GM12878 (cell line): Measurements from ENCODE around the gene OPA1. TPM values are rescaled to one million over a fixed set of nuclear protein-coding genes. Genes with fewer than 3 reads are reported as not detected.
A peak's percentile ranks its signal among the peaks of the same experiment; 100 is the strongest.

Experiments
- ATAC-seq: fragments of 200-7000 bp; cut with Tn5 transposase; 3 replicates; pipeline ENCODE4 v1.9.1; 2020; ENCODE audit warnings: mild to moderate bottlenecking, moderate library complexity
- BruUV-seq: library from RNA; stranded (reverse); fragments of 400-500 nt; replicated peaks from 2 replicates; lab custom pipeline; 2021; lab: Mats Ljungman, UMichigan
- CTCF ChIA-PET: fragments of 300-600 bp; sonication (Branson Sonifier 250); formaldehyde crosslinking; extraction: SDS; loops from one replicate; lab custom pipeline; 2021; ENCODE audit warnings: inconsistent platforms; lab: Yijun Ruan, JAX
- POLR2A ChIA-PET: fragments of 350-600 bp; formaldehyde crosslinking; extraction: SDS; loops from one replicate; lab custom pipeline; 2021; ENCODE audit warnings: inconsistent platforms; lab: Charles Lee
- RAD21 ChIA-PET: fragments of 300-600 bp; sonication (Branson Sonifier 250); formaldehyde crosslinking; loops from one replicate; lab custom pipeline; 2023; ENCODE audit warnings: antibody characterized with exemption; ENCODE audit not compliant: unreplicated experiment; lab: Charles Lee
- SMC1A ChIA-PET: fragments of 300-600 bp; sonication (Branson Sonifier 250); formaldehyde crosslinking; loops from one replicate; lab custom pipeline; 2023; ENCODE audit not compliant: unreplicated experiment, uncharacterized antibody; lab: Charles Lee
- DNase-seq: peaks from one replicate; pipeline ENCODE4 v3.0.0-alpha.2; 2011; ENCODE audit warnings: low read depth, low spot score
- FAIRE-seq: peaks from 3 replicates; lab custom pipeline; 2011; peaks lifted over from hg19 to GRCh38; lab: Jason Lieb, UNC
- H2AFZ ChIP-seq: 2 replicates; pipeline ENCODE4 v1.6.0; 2011; ENCODE audit warnings: low read depth, low read length, control low read depth; ENCODE audit not compliant: control insufficient read depth
- H3K27ac ChIP-seq: 2 replicates; pipeline ENCODE4 v1.5.1; 2011; ENCODE audit warnings: control low read depth; ENCODE audit not compliant: control insufficient read depth, insufficient read depth
- H3K27me3 ChIP-seq, 2 experiments: replicated peaks in 1 of 2; 2 replicates each; pipeline versions ENCODE4 v1.6.0 to v1.6.1; 2011; ENCODE audit warnings: low read length in 1 of 2; ENCODE audit not compliant: control insufficient read depth in 2 of 2, insufficient read depth in 2 of 2
- H3K36me3 ChIP-seq, 2 experiments: 2 replicates each; pipeline ENCODE4 v1.5.1; 2011; ENCODE audit warnings: low read length in 1 of 2; ENCODE audit not compliant: control insufficient read depth in 2 of 2, insufficient read depth in 2 of 2
- H3K4me1 ChIP-seq: 2 replicates; pipeline ENCODE4 v1.6.1; 2011; ENCODE audit warnings: mild to moderate bottlenecking, low read length, moderate library complexity, mixed read lengths; ENCODE audit not compliant: control insufficient read depth, insufficient read depth
- H3K4me2 ChIP-seq: 2 replicates; pipeline ENCODE4 v1.6.0; 2011; ENCODE audit warnings: control low read depth; ENCODE audit not compliant: control insufficient read depth, insufficient read depth
- H3K4me3 ChIP-seq: fragments of 200-600 bp; sonication (generic); 2 replicates; pipeline ENCODE4 v1.5.1; 2016
- H3K79me2 ChIP-seq: 2 replicates; pipeline ENCODE4 v1.6.0; 2011; ENCODE audit warnings: low read length; ENCODE audit not compliant: control insufficient read depth, insufficient read depth
- H3K9ac ChIP-seq: 2 replicates; pipeline ENCODE4 v1.8.0; 2011; ENCODE audit warnings: low read length, control low read depth, mixed read lengths; ENCODE audit not compliant: control insufficient read depth, insufficient read depth
- H3K9me3 ChIP-seq: replicated peaks from 3 replicates; pipeline ENCODE4 v1.5.1; 2011; ENCODE audit warnings: mild to moderate bottlenecking, low read length; ENCODE audit not compliant: control insufficient read depth, insufficient read depth
- H4K20me1 ChIP-seq: 2 replicates; pipeline ENCODE4 v1.6.0; 2011; ENCODE audit not compliant: control insufficient read depth, insufficient read depth
- HDAC2 ChIP-seq: fragments of 200-600 bp; sonication (generic); IDR thresholded peaks from 2 replicates; pipeline ENCODE4 v1.6.1; 2017
- NFIC ChIP-seq: IDR thresholded peaks from 2 replicates; pipeline ENCODE4 v1.6.1; 2012; ENCODE audit warnings: low read depth, mild to moderate bottlenecking, inconsistent platforms, low read length, moderate library complexity
- NKRF ChIP-seq: fragments of 450-650 bp; conservative IDR thresholded peaks from 2 replicates; pipeline ENCODE4 v1.6.1; 2017; ENCODE audit warnings: mild to moderate bottlenecking, moderate library complexity
- RAD51 ChIP-seq: fragments of 450-650 bp; IDR thresholded peaks from 2 replicates; pipeline ENCODE4 v1.6.1; 2016; ENCODE audit warnings: moderate library complexity, mild to moderate bottlenecking, inconsistent platforms
- SIN3A ChIP-seq: IDR thresholded peaks from 2 replicates; pipeline ENCODE4 v1.6.1; 2012; ENCODE audit warnings: low read depth, low read length, improper control_type of control experiment
- SPI1 ChIP-seq: IDR thresholded peaks from 2 replicates; pipeline ENCODE4 v1.6.1; 2011; ENCODE audit warnings: low read depth, mild to moderate bottlenecking, low read length, moderate library complexity, borderline replicate concordance; ENCODE audit not compliant: insufficient read depth
- WGBS: methylation state at CpG from one replicate; pipeline ENCODE4 v1.1.6; 2016; ENCODE audit warnings: low lambda C conversion rate; ENCODE audit not compliant: insufficient replicate concordance, insufficient coverage; ENCODE audit errors: missing lambda C conversion rate; 5-methylcytosine and 5-hydroxymethylcytosine counted together
- in situ Hi-C: fragments of 300-500 bp; cut with MboI; formaldehyde crosslinking; loops from 9 replicates; pipeline ENCODE4 v1.14.3; 2018; ENCODE audit warnings: mixed read lengths
- intact Hi-C: fragments of 100-400 bp; cut with micrococcal nuclease; formaldehyde crosslinking; loops from one replicate; pipeline ENCODE4 v1.14.2; 2022; ENCODE audit not compliant: unreplicated experiment
- polyA plus RNA-seq, 11 experiments: library from polyadenylated mRNA; depleted of rRNA in 4 of 11; unstranded in 6 of 11; stranded (reverse) in 5 of 11; fragments of >200 nt; fragmentation: Nextera tagmentation in 4 of 11; fragmentation: Illumina TruSeq in 1 of 11; extraction: Ambion mirVana in 4 of 11; extraction: Trizol in 1 of 11; gene quantifications; 1 replicate in 1 of 11; 2 replicates in 10 of 11; pipeline versions ENCODE4 v1.2.1 to v1.2.3, GENCODE V29; 2011 to 2016; ENCODE audit warnings: inconsistent platforms in 2 of 11, missing spikeins in 2 of 11, low read depth in 1 of 11
- total RNA-seq, 4 experiments: library from RNA; depleted of rRNA in 3 of 4; stranded (reverse); fragments of >200 nt in 3 of 4; fragmentation: Illumina TruSeq in 1 of 4; extraction: Trizol in 1 of 4; gene quantifications; 2 replicates each; pipeline versions ENCODE4 v1.2.1 to v1.2.3, GENCODE V29; 2013 to 2021

The OPA1 gene
- total and polyA plus RNA-seq, 10 of the 15 experiments (the other 5 are each of a cell fraction or from before 2014, with no cell fraction given): 14.7 to 108 (median 59.3) TPM

- no peak for TF ChIP-seq RAD51
- TF ChIP-seq NFIC: no peak
- TF ChIP-seq HDAC2: no peak
- TF ChIP-seq NKRF: no peak
- TF ChIP-seq SIN3A: no peak
These were observed 80.8 kb downstream of the OPA1 start (continued) for GRCh38 chr3:193673845-193674244.

GRCh38 chr3:193674714-193675113, 81.7 kb downstream of the OPA1 start:
- CTCF ChIA-PET: interaction anchor here (1.3 kb wide), 1 partner anchor 19 kb away, joined by 3 read pairs; no protein-coding TSS in a partner anchor
- 97% methylated on average over 9 of the region's 9 CpGs for WGBS
- DNase-seq (no peak), FAIRE-seq (no peak), ATAC-seq (no peak)
- H3K4me3 ChIP-seq: no peak overlapping the region
- peaks cover 0 to 9% of the 10 kb centered on the region in 2 experiments; a peak in 1 of 4 replicates for H3K36me3 ChIP-seq
- TF ChIP-seq HDAC2: no peak
- TF ChIP-seq SPI1: peak; percentile 37; the same call in 1 of the 2 replicates
- H2AFZ ChIP-seq: no peak overlapping the region
- POLR2A ChIA-PET: interaction anchor here (1.1 kb wide), 1 partner anchor 12 kb away, joined by 3 read pairs; no protein-coding TSS in a partner anchor
- intact Hi-C loops (no loop called here), in situ Hi-C loops (no loop called here)
- no peak overlapping the region for H3K9ac ChIP-seq
- H4K20me1 ChIP-seq: no peaks in the 10 kb centered on the region
- no peak overlapping the region for H3K27ac ChIP-seq
- SMC1A ChIA-PET: interaction anchor here (1.0 to 2.5 kb wide), 3 partner anchors 11 to 68 kb away, joined by 3 to 13 read pairs (median 4); no protein-coding TSS in a partner anchor
- no peaks in the 10 kb centered on the region for H3K79me2 ChIP-seq
- BruUV-seq: no TSS peak
- H3K4me2 ChIP-seq: no peak overlapping the region
- RAD21 ChIA-PET: no interaction called here
- H3K4me1 ChIP-seq: no peaks in the 10 kb centered on the region
- no peaks in the 10 kb centered on the region for H3K9me3 ChIP-seq
- no peaks in the 10 kb centered on the region for H3K27me3 ChIP-seq
